Fibroblast of lung (primary cell): Measurements from ENCODE around the gene TENM4.

Experiments
- EZH2 ChIP-seq: IDR thresholded peaks from 2 replicates; pipeline ENCODE4 v1.5.1; 2012; ENCODE audit warnings: low read length, control low read depth, mild to moderate bottlenecking; ENCODE audit errors: missing control alignments
- TF ChIP-seq, protein P1 (sequence below), 2 donors: IDR thresholded peaks in 1 of 2; conservative IDR thresholded peaks in 1 of 2; 1 replicate in 1 of 2; 2 replicates in 1 of 2; pipeline ENCODE4 v1.5.1; 2011 to 2012; ENCODE audit warnings: low read length in 2 of 2, control low read depth in 1 of 2, inconsistent platforms in 1 of 2, low read depth in 1 of 2, mild to moderate bottlenecking in 1 of 2

DNA sequence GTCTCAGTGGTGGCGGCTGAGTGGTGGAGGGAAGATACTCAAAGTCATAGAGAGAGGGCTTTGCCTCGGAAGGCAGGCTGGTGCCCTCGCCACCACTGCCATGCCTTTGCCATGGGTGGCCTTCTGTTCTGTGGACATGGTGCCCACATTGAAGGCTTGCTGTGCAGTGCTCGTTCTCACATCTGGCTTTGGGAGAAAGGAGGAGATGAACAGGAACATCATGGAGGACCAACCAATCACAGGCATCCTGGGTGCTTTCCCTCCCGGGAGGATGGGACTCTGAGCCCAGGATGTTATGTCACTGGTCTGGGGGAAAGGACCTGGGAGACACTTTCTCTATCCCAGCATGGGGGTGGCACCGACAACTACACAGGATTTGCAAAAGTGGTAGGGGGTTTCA, 783.8 kb downstream of the TENM4 start:
- TF ChIP-seq, protein P1, sequence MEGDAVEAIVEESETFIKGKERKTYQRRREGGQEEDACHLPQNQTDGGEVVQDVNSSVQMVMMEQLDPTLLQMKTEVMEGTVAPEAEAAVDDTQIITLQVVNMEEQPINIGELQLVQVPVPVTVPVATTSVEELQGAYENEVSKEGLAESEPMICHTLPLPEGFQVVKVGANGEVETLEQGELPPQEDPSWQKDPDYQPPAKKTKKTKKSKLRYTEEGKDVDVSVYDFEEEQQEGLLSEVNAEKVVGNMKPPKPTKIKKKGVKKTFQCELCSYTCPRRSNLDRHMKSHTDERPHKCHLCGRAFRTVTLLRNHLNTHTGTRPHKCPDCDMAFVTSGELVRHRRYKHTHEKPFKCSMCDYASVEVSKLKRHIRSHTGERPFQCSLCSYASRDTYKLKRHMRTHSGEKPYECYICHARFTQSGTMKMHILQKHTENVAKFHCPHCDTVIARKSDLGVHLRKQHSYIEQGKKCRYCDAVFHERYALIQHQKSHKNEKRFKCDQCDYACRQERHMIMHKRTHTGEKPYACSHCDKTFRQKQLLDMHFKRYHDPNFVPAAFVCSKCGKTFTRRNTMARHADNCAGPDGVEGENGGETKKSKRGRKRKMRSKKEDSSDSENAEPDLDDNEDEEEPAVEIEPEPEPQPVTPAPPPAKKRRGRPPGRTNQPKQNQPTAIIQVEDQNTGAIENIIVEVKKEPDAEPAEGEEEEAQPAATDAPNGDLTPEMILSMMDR (conservative IDR thresholded peaks at IDR 0.05 in 1 of 2, IDR thresholded peaks at IDR 0.05 in 1 of 2; ENCODE audit: low read depth in 1 of 2, low read length in 2 of 2), result no peak
- TF ChIP-seq EZH2, result no peak
